ENCODE results near the gene GP1BB. TPM values are rescaled to one million over a fixed set of nuclear protein-coding genes. Genes with fewer than 3 reads are reported as not detected.

Gene GP1BB
- total and polyA plus RNA-seq, 2 of the 4 experiments (the other 2 are of a cell fraction): 0.18 to 1.5 TPM

DNA sequence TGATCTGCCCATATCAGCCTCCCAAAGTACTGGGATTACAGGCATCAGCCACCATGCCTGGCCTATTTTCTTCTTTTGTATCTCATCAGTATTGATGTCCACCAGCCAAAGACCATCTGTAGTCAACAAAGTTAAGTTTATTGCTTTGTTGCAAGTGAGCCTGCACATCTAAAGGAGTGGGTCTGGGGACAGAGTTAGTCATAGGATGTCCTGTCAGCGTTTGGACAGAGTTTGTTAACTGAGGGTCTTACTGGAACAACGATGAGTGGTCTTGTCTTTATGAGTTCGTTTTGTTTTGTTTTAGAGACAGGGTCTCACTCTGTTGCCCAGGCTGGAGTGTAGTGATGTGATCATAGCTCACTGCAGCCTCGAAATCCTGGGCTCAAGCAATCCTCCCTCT is 49.7 kb upstream of the GP1BB start:
- CTCF ChIA-PET: interaction anchor here (1.2 kb wide), 1 partner anchor 9 kb away, joined by 3 read pairs; no protein-coding TSS in a partner anchor

More for the DNA sequence above, 49.7 kb upstream of the GP1BB start:
- Histone ChIP-seq H2BK120ac (ENCODE audit: low read depth, low read length) (no peak overlapping the region), H4K5ac (ENCODE audit: low read depth, low read length) (no peak overlapping the region), H2BK15ac (ENCODE audit: low read depth, low read length) (no peak overlapping the region), H3K9me3 (ENCODE audit: control insufficient read depth, insufficient read depth, low read length) (peaks cover 8% of the 10 kb centered on the region), H2AFZ (replicated peaks; ENCODE audit: low read length, poor library complexity) (no peak overlapping the region), H2AK9ac (replicated peaks; ENCODE audit: low read depth, low read length, poor library complexity) (no peak overlapping the region), H3K9me1 (ENCODE audit: insufficient read depth, low read length) (no peaks in the 10 kb centered on the region), H3K4me1 (ENCODE audit: control insufficient read depth, insufficient read depth, low read length) (no peaks in the 10 kb centered on the region), H3K18ac (ENCODE audit: low read depth, low read length) (no peak overlapping the region), H3K9ac (ENCODE audit: low read depth, low read length) (no peak overlapping the region), H3K14ac (replicated peaks; ENCODE audit: low read depth, low read length) (no peak overlapping the region), H3K27me3 (ENCODE audit: control insufficient read depth, insufficient read depth, low read length) (peaks cover 11% of the 10 kb centered on the region), H3K4me3 (ENCODE audit: insufficient read depth, low read depth, low read length) (no peak overlapping the region), H3K23ac (ENCODE audit: low read depth, low read length) (no peak overlapping the region), H3K56ac (ENCODE audit: extremely low read depth, insufficient read depth, low read length) (no peak overlapping the region), H4K91ac (ENCODE audit: insufficient read depth, low read depth, low read length) (no peak overlapping the region), H2BK5ac (ENCODE audit: low read depth, low read length, poor library complexity, severe bottlenecking) (no peak overlapping the region), H3K4me2 (ENCODE audit: low read depth, low read length) (no peak overlapping the region), H4K20me1 (ENCODE audit: insufficient read depth, low read length) (no peaks in the 10 kb centered on the region), H3K4ac (ENCODE audit: low read depth, low read length) (no peak overlapping the region), H2AK5ac (ENCODE audit: low read depth, low read length) (no peak overlapping the region), H4K8ac (ENCODE audit: low read depth in 2 of 2, low read length in 2 of 2) (no peak overlapping the region), H2BK20ac (ENCODE audit: low read depth, low read length) (no peak overlapping the region), H3K27ac (ENCODE audit: insufficient read depth, low read length) (no peak overlapping the region), H3K79me1 (ENCODE audit: low read depth in 1 of 2, low read length in 2 of 2) (no peaks in the 10 kb centered on the region), H3K36me3 (ENCODE audit: control insufficient read depth, insufficient read depth, low read length) (no peaks in the 10 kb centered on the region)
- TF ChIP-seq MAZ (IDR thresholded peaks at IDR 0.05; ENCODE audit: borderline replicate concordance, low read depth, low read length) (no peak), CHD1 (IDR thresholded peaks at IDR 0.05; ENCODE audit: low read depth, low read length) (no peak), RFX5 (IDR thresholded peaks at IDR 0.05; ENCODE audit: low read depth, low read length) (no peak), RAD21 (IDR thresholded peaks at IDR 0.05; ENCODE audit: low read length) (no peak), RCOR1 (IDR thresholded peaks at IDR 0.05; ENCODE audit: insufficient replicate concordance, low read length) (no peak), BHLHE40 (IDR thresholded peaks at IDR 0.05; ENCODE audit: low read depth, low read length) (no peak), POLR2A (IDR thresholded peaks at IDR 0.05; ENCODE audit: low read depth, low read length) (no peak), MAFK (IDR thresholded peaks at IDR 0.05; ENCODE audit: low read depth, low read length) (no peak), CEBPB (IDR thresholded peaks at IDR 0.05; ENCODE audit: low read depth, low read length) (no peak), MXI1 (IDR thresholded peaks at IDR 0.05; ENCODE audit: borderline replicate concordance, low read depth, low read length) (no peak), FOS (IDR thresholded peaks at IDR 0.05; ENCODE audit: low read depth, low read length) (no peak), SMC3 (IDR thresholded peaks at IDR 0.05; ENCODE audit: low read depth, low read length) (no peak)
- TF ChIP-seq, protein P1, sequence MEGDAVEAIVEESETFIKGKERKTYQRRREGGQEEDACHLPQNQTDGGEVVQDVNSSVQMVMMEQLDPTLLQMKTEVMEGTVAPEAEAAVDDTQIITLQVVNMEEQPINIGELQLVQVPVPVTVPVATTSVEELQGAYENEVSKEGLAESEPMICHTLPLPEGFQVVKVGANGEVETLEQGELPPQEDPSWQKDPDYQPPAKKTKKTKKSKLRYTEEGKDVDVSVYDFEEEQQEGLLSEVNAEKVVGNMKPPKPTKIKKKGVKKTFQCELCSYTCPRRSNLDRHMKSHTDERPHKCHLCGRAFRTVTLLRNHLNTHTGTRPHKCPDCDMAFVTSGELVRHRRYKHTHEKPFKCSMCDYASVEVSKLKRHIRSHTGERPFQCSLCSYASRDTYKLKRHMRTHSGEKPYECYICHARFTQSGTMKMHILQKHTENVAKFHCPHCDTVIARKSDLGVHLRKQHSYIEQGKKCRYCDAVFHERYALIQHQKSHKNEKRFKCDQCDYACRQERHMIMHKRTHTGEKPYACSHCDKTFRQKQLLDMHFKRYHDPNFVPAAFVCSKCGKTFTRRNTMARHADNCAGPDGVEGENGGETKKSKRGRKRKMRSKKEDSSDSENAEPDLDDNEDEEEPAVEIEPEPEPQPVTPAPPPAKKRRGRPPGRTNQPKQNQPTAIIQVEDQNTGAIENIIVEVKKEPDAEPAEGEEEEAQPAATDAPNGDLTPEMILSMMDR (conservative IDR thresholded peaks at IDR 0.05; ENCODE audit: low read depth, low read length): no peak
- TF ChIP-seq, protein P2, sequence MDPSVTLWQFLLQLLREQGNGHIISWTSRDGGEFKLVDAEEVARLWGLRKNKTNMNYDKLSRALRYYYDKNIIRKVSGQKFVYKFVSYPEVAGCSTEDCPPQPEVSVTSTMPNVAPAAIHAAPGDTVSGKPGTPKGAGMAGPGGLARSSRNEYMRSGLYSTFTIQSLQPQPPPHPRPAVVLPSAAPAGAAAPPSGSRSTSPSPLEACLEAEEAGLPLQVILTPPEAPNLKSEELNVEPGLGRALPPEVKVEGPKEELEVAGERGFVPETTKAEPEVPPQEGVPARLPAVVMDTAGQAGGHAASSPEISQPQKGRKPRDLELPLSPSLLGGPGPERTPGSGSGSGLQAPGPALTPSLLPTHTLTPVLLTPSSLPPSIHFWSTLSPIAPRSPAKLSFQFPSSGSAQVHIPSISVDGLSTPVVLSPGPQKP (IDR thresholded peaks at IDR 0.05; ENCODE audit: borderline replicate concordance, low read depth, low read length): no peak
- POLR2A ChIA-PET (ENCODE audit: unreplicated experiment): no interaction called here
- in situ Hi-C loops (cut with MboI; ENCODE audit: low sequenced_read_pairs) (no loop called here), intact Hi-C loops (cut with micrococcal nuclease) (no loop called here), dilution Hi-C loops (cut with HindIII; ENCODE audit: low sequenced_read_pairs, unreplicated experiment) (no loop called here)
- no TSS peak for BruUV-seq (replicated peaks)
- 43% methylated on average over 1 of the region's 4 CpGs; no CpG with 5 or more reads in 1 of the 2 experiments for WGBS, 2 experiments (ENCODE audit: extremely low coverage in 2 of 2, insufficient read length in 1 of 2)
- no peak for ATAC-seq (ENCODE audit: low read depth)
- no peak for DNase-seq

Measured in IMR-90 (cell line).